HFFc6 (cell line): ENCODE measurements around the gene C10orf71. TPM values are rescaled to one million over a fixed set of nuclear protein-coding genes. Genes with fewer than 3 reads are reported as not detected.

ENCODE experiments used
- DNase-seq: peaks from one replicate; pipeline ENCODE4 v3.0.0-alpha.2; 2018
- H3K27ac Mint-ChIP-seq: 2 replicates; pipeline ENCODE4 v1.8.0; 2020; ENCODE audit warnings: mild to moderate bottlenecking, mixed read lengths
- H3K27me3 Mint-ChIP-seq: 2 replicates; pipeline ENCODE4 v1.8.0; 2021; ENCODE audit warnings: mild to moderate bottlenecking, moderate library complexity, mixed read lengths; ENCODE audit not compliant: insufficient read depth
- H3K36me3 Mint-ChIP-seq: 2 replicates; pipeline ENCODE4 v1.8.0; 2021; ENCODE audit warnings: low read depth, mixed read lengths
- H3K4me1 Mint-ChIP-seq: 2 replicates; pipeline ENCODE4 v1.8.0; 2020; ENCODE audit warnings: low read depth, mixed read lengths
- H3K4me3 Mint-ChIP-seq: 2 replicates; pipeline ENCODE4 v1.8.0; 2020; ENCODE audit warnings: mild to moderate bottlenecking, moderate library complexity, mixed read lengths
- H3K9me3 Mint-ChIP-seq: 2 replicates; pipeline ENCODE4 v1.8.0; 2020; ENCODE audit warnings: mild to moderate bottlenecking, mixed read lengths
- CTCF ChIP-seq: fragments of 200-600 bp; sonication (generic); IDR thresholded peaks from 2 replicates; pipeline ENCODE4 v1.5.0; 2021; ENCODE audit warnings: antibody characterized with exemption, mild to moderate bottlenecking
- total RNA-seq, 6 experiments: library from RNA; stranded (reverse); fragmentation: NEBNext Ultra II Directional; extraction: Animal tissue kit (Norgen Biotek cat#: 25700); gene quantifications; 2 replicates in 1 of 6; 3 replicates in 5 of 6; pipeline ENCODE4 v1.2.3, GENCODE V29; 2021

C10orf71 gene
- total RNA-seq, 6 experiments from 2014 or later: not detected

- H3K9me3 Mint-ChIP-seq: no peaks in the 10 kb centered on the region
- H3K4me3 Mint-ChIP-seq: no peak overlapping the region
- peaks cover 80% of the 10 kb centered on the region for H3K27me3 Mint-ChIP-seq
- H3K36me3 Mint-ChIP-seq: no peaks in the 10 kb centered on the region
- no peak for TF ChIP-seq CTCF
- DNase-seq: no peak
- peaks cover 7% of the 10 kb centered on the region; the same call in 1 of the 2 replicates for H3K4me1 Mint-ChIP-seq
- H3K27ac Mint-ChIP-seq: no peak overlapping the region
Measured at GRCh38 chr10:49302088-49302487, 3.1 kb downstream of the C10orf71 start.

GRCh38 chr10:49303711-49304110, 4.7 kb downstream of the C10orf71 start:
- no peak overlapping the region for H3K27ac Mint-ChIP-seq
- peaks cover 64% of the 10 kb centered on the region for H3K27me3 Mint-ChIP-seq
- DNase-seq: no peak
- no peaks in the 10 kb centered on the region for H3K36me3 Mint-ChIP-seq
- H3K4me1 Mint-ChIP-seq: peaks cover 5% of the 10 kb centered on the region; the same call in 1 of the 2 replicates
- no peak for TF ChIP-seq CTCF
- H3K4me3 Mint-ChIP-seq: no peak overlapping the region
- no peaks in the 10 kb centered on the region for H3K9me3 Mint-ChIP-seq

- Mint-ChIP-seq H3K4me3 (no peak overlapping the region), H3K36me3 (no peaks in the 10 kb centered on the region), H3K9me3 (no peaks in the 10 kb centered on the region), H3K27ac (no peak overlapping the region), H3K27me3 (peaks cover 60% of the 10 kb centered on the region), H3K4me1 (peaks cover under 1% of the 10 kb centered on the region; the same call in 1 of the 2 replicates)
- TF ChIP-seq CTCF: no peak
- no peak for DNase-seq
Measured at GRCh38 chr10:49304137-49304536, 5.2 kb downstream of the C10orf71 start.

GRCh38 chr10:49307921-49308320, 9.0 kb downstream of the C10orf71 start:
- H3K4me1 Mint-ChIP-seq: no peaks in the 10 kb centered on the region
- peaks cover 39% of the 10 kb centered on the region for H3K27me3 Mint-ChIP-seq
- no peak for DNase-seq
- H3K27ac Mint-ChIP-seq: no peak overlapping the region
- H3K4me3 Mint-ChIP-seq: no peak overlapping the region
- no peaks in the 10 kb centered on the region for H3K36me3 Mint-ChIP-seq
- no peak for TF ChIP-seq CTCF
- no peaks in the 10 kb centered on the region for H3K9me3 Mint-ChIP-seq

GRCh38 chr10:49308881-49309280, 9.9 kb downstream of the C10orf71 start:
- Mint-ChIP-seq H3K4me1 (no peaks in the 10 kb centered on the region), H3K4me3 (no peak overlapping the region), H3K27me3 (peaks cover 41% of the 10 kb centered on the region), H3K9me3 (no peaks in the 10 kb centered on the region), H3K27ac (no peak overlapping the region), H3K36me3 (no peaks in the 10 kb centered on the region)
- TF ChIP-seq CTCF: no peak
- no peak for DNase-seq
